Fibroblast of lung (primary cell): ENCODE results near the gene KLHL1.

Experiments used
- EZH2 ChIP-seq: IDR thresholded peaks from 2 replicates; pipeline ENCODE4 v1.5.1; 2012; ENCODE audit warnings: low read length, control low read depth, mild to moderate bottlenecking; ENCODE audit errors: missing control alignments
- TF ChIP-seq, protein P1 (sequence below), 2 donors: IDR thresholded peaks in 1 of 2; conservative IDR thresholded peaks in 1 of 2; 1 replicate in 1 of 2; 2 replicates in 1 of 2; pipeline ENCODE4 v1.5.1; 2011 to 2012; ENCODE audit warnings: low read length in 2 of 2, control low read depth in 1 of 2, inconsistent platforms in 1 of 2, low read depth in 1 of 2, mild to moderate bottlenecking in 1 of 2

- TF ChIP-seq, protein P1, sequence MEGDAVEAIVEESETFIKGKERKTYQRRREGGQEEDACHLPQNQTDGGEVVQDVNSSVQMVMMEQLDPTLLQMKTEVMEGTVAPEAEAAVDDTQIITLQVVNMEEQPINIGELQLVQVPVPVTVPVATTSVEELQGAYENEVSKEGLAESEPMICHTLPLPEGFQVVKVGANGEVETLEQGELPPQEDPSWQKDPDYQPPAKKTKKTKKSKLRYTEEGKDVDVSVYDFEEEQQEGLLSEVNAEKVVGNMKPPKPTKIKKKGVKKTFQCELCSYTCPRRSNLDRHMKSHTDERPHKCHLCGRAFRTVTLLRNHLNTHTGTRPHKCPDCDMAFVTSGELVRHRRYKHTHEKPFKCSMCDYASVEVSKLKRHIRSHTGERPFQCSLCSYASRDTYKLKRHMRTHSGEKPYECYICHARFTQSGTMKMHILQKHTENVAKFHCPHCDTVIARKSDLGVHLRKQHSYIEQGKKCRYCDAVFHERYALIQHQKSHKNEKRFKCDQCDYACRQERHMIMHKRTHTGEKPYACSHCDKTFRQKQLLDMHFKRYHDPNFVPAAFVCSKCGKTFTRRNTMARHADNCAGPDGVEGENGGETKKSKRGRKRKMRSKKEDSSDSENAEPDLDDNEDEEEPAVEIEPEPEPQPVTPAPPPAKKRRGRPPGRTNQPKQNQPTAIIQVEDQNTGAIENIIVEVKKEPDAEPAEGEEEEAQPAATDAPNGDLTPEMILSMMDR (conservative IDR thresholded peaks at IDR 0.05 in 1 of 2, IDR thresholded peaks at IDR 0.05 in 1 of 2; ENCODE audit: low read depth in 1 of 2, low read length in 2 of 2): no peak
- TF ChIP-seq EZH2: no peak
These were observed 28.2 kb downstream of the KLHL1 start for GRCh38 chr13:70080012-70080411.
